ENCODE data around the gene NR2E1. TPM values are rescaled to one million over a fixed set of nuclear protein-coding genes. Genes with fewer than 3 reads are reported as not detected.

Gene NR2E1
- total RNA-seq, 2 donors from 2014 or later: not detected

DNA sequence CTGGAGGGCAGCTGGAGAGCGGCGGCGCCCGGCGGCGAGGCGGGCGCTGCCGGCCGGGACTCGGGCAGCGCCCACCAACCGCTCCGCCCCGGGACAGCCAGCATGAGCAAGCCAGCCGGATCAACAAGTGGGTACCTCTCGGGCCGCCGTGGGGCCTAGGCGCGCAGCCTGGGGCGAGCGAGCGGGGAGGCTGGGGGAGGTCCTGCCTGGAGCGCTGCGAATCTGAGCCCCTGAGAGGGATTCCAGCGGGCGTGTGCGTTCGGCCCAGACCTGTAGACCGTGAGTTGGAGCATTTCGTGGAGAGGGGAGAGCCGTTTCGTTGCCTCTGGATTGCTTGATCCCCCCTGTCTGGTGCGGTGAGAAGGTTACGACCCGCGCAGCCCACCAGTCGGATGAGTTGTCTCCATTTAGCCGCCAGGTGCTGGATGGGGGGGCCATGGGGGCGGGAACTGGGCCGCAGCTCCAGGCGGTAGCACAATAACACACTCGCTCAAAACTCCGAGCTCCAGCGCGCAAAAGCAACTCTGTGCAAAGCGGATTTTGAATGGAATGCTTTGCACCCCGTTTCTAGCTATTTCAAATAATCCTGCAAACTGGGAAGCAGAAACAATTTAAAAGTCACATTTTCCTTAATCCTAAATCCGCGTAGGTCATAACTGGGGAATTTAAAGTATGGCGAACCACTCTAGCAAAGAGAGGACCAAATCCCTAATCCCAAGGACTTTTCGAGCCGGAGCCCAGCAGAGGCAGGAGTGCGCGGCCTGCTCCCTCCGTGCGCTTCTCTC lies 1.0 kb downstream of the NR2E1 start:
- DNase-seq (ENCODE audit: low spot score in 2 of 2): no peak
- H3K27ac Mint-ChIP-seq: peak overlapping the region in 1 of 2 donors; percentile 85

DNA sequence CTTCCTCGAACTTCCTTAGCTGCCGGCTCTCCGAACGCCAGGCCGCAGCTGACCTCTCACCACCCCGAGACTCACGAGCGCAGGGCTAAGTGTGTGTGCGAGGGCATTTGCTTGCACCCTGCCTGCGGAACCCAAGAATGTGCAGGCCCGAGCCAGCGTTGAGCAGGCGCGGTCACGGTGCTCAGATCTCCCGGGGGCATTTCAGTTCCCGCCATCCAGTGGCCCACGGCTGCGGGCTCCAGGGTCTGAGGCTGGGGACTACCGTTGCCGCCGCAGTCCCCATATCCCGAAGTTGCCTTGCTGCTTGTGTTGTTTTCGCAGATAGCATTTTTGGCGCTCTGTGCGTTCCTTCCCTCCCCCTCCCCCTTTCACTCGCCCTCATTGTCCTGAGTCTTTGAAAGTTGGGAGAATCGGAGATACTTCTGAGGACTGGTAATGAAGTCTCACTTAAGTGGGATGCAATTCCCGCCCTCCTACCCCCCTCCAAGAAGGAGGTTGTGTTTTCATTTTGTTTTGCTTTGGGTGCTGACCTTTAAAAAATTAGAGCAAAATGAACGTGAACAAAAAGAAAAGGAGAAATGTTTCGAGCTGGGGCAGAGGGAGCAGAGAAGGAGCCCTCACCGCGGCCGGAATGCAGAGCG lies 1.7 kb downstream of the NR2E1 start:
- no peaks in the 10 kb centered on the region for H3K9me3 Mint-ChIP-seq
- H3K27ac Mint-ChIP-seq: peak overlapping the region in 1 of 2 donors; percentile 85
- no peak for DNase-seq (ENCODE audit: low spot score in 2 of 2)
- ATAC-seq: no peak
- peaks cover 0 to 14% of the 10 kb centered on the region in 2 donors for H3K36me3 Mint-ChIP-seq

More for the DNA sequence above, 1.0 kb downstream of the NR2E1 start:
- Mint-ChIP-seq H3K36me3 (peaks cover 0 to 14% of the 10 kb centered on the region in 2 donors), H3K9me3 (no peaks in the 10 kb centered on the region)
- ATAC-seq: no peak

DNA sequence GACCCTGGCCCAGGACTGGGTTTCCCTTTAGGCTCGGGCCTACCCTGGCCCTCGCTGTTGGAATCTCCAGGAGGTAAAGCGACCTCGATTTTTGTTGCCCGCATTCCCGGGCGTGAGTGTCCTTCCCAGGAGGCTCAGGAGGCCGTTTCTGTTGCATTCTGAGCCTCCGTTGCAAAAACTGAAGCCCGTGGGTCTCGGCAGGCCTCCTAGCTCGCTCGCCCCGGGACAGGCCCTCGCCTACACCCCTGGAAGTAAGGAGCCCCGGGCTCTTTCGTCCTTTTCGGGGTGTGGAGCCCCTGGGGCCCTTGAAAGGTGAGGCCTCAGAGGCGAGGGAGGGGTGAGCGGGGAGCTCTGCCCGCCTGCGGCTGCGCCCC lies 2.3 kb downstream of the NR2E1 start:
- no peak overlapping the region for H3K27ac Mint-ChIP-seq
- peaks cover 0 to 14% of the 10 kb centered on the region in 2 donors for H3K36me3 Mint-ChIP-seq
- peak; percentile 6 to 29 for ATAC-seq
- DNase-seq (ENCODE audit: low spot score in 2 of 2): peak in 1 of 2 donors; percentile 24
- no peaks in the 10 kb centered on the region for H3K9me3 Mint-ChIP-seq

DNA sequence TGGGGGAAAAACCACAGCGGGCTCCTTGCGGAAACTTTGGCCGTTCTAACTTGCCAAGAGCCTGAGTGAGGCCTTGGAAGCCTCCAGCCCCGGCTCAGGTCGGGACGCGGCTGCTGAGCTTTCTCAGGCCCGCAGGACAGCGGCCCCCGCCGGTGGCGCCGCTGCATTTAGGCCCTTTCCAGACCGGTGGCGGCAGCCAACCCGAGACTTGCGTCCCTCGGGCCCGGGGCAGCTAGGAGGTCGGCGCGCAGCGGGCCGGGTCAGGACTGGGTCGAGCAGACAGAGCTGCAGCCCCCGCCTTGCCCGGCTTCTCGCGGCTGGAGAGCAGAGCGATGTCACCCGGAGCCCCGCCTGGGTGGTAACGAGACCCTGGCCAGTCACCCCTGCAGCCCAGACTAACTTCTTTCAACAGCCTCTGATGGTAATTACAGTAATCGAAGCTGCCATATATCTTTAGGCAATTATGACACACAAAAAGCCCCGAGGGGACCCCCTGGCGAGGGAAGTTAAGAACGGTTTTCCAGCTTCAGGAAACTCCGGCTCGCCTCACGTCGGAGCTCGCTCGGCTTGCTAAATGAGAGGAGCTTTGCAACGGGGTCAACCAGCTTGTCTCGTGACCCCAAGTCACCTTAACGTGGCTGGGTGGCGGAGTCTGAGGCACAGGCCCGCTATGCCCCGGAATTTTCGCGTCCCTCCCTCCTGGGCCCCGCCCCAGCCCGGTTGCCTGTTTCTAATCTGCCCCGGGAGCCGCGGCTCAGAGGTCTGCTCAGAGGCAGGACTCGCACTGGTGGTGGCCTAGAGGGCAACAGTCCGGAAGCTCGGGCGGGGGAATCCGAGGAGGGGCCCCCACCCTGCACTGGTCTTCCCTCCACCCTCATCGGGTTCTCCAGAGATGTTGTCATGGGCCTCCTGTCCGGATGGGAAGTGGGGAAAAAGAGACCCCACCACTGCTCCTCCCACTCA lies 3.0 kb downstream of the NR2E1 start:
- Mint-ChIP-seq H3K27ac (no peak overlapping the region), H3K36me3 (peaks cover 0 to 10% of the 10 kb centered on the region in 2 donors), H3K9me3 (no peaks in the 10 kb centered on the region)
- peak; percentile 26 to 43 for ATAC-seq
- DNase-seq (ENCODE audit: low spot score in 2 of 2): peak in 1 of 2 donors; percentile 33

DNA sequence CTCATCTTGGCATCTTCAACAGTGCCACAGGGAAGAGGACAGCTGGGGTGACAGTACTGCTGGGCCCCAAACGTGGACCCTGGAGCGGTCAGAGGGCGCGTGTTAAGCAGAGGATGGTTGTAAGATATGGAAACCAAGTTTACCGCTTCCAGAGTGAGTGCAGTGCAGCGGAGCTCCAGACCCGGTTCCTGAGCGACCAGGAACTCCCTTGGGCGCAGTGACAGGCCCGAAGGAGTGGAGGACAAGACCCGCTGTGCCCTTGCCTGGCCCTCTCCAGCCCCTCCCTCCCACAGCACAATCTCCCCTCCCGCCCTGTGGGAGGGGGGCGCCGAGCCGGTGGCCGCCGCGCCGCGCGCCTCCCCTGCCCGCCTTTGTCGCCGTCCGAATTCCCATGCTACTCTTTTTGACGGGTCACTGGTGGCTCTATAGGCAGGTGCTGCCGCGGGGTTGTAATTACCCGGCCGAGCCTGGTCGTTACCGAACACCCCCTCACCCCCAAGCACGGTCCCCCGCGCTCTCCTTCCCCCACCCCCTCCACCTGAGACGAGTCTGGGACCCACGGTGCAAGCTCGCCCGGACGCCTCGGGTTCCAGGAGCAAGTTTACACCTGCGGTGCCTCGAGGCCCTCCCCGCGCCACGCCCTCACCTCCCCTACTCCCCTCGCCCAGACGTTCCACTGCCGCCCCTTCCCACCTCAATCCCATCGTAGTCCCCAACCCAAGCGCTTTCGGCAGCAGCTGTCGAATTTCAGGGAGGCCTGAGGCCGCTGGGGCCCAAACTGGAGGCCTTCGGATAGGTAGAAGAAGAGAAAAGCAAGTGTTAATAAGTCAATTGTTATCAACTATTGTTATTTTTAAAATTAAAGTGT lies 3.9 kb downstream of the NR2E1 start:
- Mint-ChIP-seq H3K9me3 (no peaks in the 10 kb centered on the region), H3K27ac (no peak overlapping the region), H3K36me3 (peaks cover 0 to 9% of the 10 kb centered on the region in 2 donors)
- DNase-seq (ENCODE audit: low spot score in 2 of 2): no peak
- ATAC-seq: peak; percentile 5 to 31

DNA sequence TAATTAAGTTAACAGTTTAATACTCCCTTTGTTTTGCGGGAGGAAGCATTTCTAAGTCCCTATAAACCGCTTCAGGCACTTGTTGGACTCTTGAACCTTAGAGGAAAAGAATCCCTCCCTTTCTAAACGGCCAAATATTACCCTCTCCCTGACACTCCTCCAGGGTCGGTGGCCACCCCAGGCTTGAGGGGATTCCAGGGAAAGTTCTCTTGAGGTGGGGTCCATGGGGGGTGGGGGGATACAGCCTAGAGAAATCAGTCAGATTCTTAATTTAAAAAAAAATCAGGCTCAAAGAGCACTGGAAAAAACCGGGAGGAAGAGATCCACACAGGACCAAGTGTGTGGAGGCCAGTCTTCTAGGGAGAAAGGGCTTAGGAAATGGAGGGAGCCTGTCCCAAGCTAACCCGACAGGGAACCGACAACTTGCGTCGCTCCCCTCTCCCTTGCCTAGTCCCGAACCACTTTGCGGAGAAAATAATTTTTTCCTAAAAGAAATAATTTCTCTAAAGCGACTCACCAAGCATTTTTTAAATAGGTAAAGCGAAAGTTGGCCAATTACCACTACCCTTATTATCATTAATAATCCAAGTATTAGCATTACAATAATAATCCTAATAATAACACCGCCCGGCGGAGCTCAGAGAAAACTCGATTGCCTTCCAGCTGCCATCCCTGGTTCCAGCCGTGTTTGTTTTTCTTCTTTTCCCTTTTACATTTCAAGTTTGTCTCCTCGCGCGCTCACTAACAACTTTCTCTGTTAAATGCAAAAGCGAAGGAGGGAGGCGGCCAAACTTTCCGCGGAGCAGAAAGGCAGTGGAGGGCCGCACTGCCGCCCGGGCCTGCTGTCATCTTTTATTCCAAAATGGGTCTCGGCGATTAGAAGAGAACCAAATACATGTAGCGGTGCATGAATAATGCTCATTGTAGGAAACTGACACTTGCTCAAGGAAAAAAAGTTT lies 4.8 kb downstream of the NR2E1 start:
- no peak for ATAC-seq
- Mint-ChIP-seq H3K9me3 (no peaks in the 10 kb centered on the region), H3K36me3 (peaks cover 0 to 15% of the 10 kb centered on the region in 2 donors), H3K27ac (no peak overlapping the region)
- DNase-seq (ENCODE audit: low spot score in 2 of 2): no peak

DNA sequence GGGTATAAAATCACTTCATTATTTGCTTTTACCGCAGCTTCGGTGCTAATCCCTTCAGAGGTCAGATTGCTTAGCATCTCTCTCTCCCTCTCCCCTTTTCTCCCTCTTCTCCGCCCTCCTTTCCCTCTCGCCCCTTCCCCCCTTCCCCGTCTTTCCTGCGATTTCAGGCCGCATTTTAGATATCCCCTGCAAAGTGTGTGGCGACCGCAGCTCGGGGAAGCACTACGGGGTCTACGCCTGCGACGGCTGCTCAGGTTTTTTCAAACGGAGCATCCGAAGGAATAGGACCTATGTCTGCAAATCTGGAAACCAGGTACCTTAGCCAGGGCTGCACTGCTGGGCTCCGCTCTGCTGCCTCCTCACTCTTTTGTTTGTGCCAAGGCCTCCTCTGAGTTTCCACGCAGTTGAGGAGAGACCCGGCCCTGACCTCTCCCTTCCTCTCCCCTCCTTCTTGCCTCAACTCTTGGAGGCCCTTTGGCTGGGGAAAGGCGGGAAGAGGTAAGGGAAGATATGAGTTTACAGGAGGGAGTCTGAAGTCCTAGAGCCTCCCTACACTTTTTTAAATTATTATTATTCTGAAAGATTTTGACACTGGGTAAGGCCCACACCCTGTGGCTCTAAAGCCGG lies 5.6 kb downstream of the NR2E1 start:
- no peaks in the 10 kb centered on the region for H3K9me3 Mint-ChIP-seq
- ATAC-seq (no peak), DNase-seq (ENCODE audit: low spot score in 2 of 2) (no peak)
- peaks cover 5 to 22% of the 10 kb centered on the region in 2 donors for H3K36me3 Mint-ChIP-seq
- peak overlapping the region in 1 of 2 donors; percentile 44 for H3K27ac Mint-ChIP-seq

DNA sequence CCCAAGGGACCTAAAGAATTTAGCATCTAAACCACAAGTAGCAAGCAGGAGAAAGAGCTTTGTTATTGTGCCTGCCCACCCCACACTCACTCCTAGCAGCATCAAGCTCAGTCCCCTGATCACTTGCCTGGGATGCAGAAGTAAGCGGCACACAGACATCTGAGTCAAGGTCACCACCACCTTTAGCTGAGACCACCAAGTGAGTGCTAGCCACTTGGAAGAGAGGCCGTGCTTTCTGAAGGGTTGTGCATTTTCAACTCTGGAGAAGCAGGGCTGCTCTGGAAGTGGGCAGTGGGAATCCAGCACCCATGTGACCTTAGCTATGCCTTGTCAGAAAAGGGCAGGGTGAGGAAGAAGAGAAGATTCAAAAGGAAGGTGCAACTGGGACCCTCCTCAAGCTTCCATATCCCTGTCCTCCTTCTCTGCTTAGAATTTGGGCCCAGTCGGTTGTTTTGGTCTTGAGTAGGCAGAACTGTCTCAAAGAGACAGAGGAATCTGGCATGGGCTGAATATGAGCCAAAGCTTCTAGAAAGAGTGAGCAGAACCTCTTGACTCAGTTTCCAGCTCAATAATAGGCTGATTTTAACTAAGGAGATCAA lies 6.2 kb downstream of the NR2E1 start:
- DNase-seq (ENCODE audit: low spot score in 2 of 2) (no peak), ATAC-seq (no peak)
- H3K36me3 Mint-ChIP-seq: peaks cover 6 to 22% of the 10 kb centered on the region in 2 donors
- no peaks in the 10 kb centered on the region for H3K9me3 Mint-ChIP-seq
- H3K27ac Mint-ChIP-seq: no peak overlapping the region

DNA sequence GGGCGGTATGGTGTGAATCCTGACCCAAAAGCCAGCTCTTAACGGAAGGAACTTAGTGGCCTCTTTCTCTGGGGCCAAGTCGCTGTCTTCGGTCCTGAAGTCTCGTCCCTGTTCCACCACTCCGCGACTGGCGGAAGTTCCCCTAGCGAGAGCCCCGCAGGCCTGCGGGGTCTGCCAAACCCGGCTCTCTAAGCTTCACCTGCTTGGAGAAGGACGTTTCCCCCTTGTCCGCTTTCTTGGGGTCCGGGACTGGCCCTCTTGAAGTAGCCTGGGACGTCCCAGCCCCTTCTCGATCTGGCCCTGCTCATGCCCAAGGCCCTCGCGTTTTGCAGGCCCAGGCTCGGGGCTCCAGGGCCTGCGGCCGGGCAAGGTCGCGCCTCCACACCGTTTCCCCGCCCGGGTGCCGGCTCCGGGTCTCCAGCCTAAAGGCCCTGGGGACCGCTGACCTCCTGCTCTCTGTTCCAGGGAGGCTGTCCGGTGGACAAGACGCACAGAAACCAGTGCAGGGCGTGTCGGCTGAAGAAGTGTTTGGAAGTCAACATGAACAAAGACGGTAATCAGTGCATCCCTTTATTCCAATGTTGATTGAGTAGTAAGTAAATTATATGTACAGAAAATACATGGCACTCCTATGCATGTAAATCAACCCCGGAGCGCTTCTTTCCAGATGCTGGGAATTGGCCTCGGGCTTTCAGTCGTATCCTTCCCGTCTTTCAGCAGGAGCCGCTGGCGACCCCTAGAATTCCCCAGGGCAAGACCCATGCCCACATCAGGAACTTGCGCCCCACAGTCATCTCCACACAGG lies 8.8 kb downstream of the NR2E1 start:
- ATAC-seq: peak in 1 of 2 donors; percentile 52
- H3K36me3 Mint-ChIP-seq: peaks cover 6 to 17% of the 10 kb centered on the region in 2 donors
- DNase-seq (ENCODE audit: low spot score in 2 of 2): peak in 1 of 2 donors; percentile 42
- no peaks in the 10 kb centered on the region for H3K9me3 Mint-ChIP-seq
- no peak overlapping the region for H3K27ac Mint-ChIP-seq

DNA sequence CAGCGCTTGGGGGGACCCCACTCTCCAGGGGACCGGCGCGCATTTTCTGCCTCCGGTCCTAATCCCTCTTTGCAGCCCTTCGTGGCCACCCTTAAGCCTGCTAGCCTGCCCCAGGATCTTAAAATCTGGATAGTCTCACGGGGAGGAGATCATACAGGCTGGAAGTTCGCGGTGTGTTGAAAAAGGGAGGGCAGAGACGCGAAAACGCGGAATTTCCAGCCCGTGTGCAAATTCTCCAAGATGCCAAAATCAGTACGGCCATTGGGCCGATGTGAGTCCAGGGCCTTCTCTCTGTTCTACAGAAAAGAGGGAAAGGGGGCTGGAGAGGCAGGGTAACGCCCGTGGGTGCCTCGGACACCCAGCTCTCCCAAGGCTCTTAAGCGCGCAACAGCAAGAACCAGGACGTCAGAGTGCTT lies 9.4 kb downstream of the NR2E1 start:
- no peak for ATAC-seq
- Mint-ChIP-seq H3K36me3 (peaks cover 6 to 17% of the 10 kb centered on the region in 2 donors), H3K9me3 (no peaks in the 10 kb centered on the region), H3K27ac (no peak overlapping the region)
- DNase-seq (ENCODE audit: low spot score in 2 of 2): no peak

DNA sequence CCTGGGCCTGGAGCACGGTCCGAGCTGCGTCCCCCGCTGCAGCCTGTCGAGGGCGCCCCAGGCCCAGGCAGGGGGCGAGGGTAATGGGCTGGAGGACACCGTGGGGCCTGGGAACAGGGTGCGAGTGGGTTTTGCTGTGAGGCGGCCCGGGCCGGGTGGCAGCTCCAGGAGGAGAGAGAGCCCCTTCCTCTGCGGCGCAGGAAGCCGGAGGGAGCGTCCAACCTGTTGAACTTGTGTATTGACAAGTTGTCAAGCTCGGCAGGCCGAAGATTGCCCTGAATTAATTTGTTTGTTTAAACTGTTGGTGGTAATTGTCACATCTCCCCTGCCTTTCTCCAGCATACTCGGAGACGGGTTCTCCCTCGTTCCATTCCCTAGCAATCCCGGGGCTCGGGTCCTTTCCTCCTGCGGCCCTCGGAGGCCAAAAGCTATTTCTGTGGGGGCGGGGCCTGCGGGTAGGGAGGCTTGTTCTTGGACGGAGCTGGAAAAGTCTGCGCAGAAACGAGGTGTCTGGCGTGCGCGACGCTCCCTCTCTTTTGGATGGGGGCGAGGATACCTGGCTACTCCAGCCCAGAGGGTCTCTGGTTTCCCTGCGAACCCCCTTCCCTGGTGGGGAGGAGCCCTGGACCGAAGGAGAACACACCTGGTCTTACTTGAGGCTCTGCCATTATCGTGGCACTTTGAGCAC lies 9.9 kb downstream of the NR2E1 start:
- peaks cover 6 to 17% of the 10 kb centered on the region in 2 donors for H3K36me3 Mint-ChIP-seq
- peak; percentile 37 to 63 for ATAC-seq
- no peaks in the 10 kb centered on the region for H3K9me3 Mint-ChIP-seq
- no peak overlapping the region for H3K27ac Mint-ChIP-seq
- peak in 1 of 2 donors; percentile 16 for DNase-seq (ENCODE audit: low spot score in 2 of 2)

DNA sequence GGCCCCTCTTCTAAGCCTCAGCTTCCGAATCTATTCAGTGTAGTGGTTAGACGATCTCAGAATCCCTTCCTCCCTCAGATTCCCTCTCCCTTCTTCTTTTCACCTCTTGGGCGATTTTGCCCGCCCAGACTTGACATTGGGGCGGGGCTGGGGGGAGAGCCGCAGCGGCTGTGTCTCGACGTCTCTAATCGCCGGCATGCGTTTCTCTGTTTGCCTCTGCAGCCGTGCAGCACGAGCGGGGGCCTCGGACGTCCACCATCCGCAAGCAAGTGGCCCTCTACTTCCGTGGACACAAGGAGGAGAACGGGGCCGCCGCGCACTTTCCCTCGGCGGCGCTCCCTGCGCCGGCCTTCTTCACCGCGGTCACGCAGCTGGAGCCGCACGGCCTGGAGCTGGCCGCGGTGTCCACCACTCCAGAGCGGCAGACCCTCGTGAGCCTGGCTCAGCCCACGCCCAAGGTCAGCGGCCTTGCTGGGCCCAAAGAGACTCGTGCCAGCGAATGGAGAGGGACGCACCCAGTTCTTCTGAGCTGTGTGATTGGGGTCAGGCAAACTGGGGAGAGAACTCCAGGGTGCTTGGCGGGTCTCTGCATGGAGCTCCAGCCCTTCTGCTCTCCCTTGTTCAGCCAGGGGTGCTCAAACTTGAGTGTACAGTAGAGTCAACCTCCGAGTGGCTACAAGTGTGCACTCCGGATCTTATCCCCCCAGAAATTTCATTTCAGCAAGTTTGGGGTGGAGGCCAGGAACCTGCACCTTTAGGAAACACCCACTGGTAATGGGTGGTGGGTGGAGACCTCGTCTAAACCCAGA lies 10.7 kb downstream of the NR2E1 start:
- DNase-seq (ENCODE audit: low spot score in 2 of 2) (no peak), ATAC-seq (no peak)
- peaks cover 6 to 17% of the 10 kb centered on the region in 2 donors for H3K36me3 Mint-ChIP-seq

More for the DNA sequence above, 10.7 kb downstream of the NR2E1 start:
- Mint-ChIP-seq H3K9me3 (no peaks in the 10 kb centered on the region), H3K27ac (peak overlapping the region in 1 of 2 donors; percentile 44)

All from activated naive CD4-positive, alpha-beta T cell treated with anti-CD3 and anti-CD28 coated beads, Interleukin-2, amount 50 U/mL, for 72 hours (primary cell).